COLO668 (cell line): Measurements from ENCODE around the gene CDC7.
"Not testable (repeated sequence)": the region's sequence is repeated elsewhere in the genome, so short reads cannot be mapped to it uniquely, and the experiment has no call there.

Experiments
- DNase-seq: peaks from one replicate; lab custom pipeline; 2025; ENCODE audit not compliant: unreplicated experiment; lab: John Stamatoyannopoulos, UW

Gene CDC7

GRCh38 chr1:91510754-91511153 is 10.1 kb downstream of the CDC7 start:
- no peak for DNase-seq

GRCh38 chr1:91511386-91511785 is 10.7 kb downstream of the CDC7 start:
- no peak for DNase-seq

GRCh38 chr1:91513160-91513559 is 12.5 kb downstream of the CDC7 start:
- no peak for DNase-seq

GRCh38 chr1:91513706-91514105 is 13.1 kb downstream of the CDC7 start:
- DNase-seq, result no peak

- DNase-seq, result no peak
These were observed 15.3 kb downstream of the CDC7 start for GRCh38 chr1:91515994-91516393.

- not testable (repeated sequence) for DNase-seq
These were observed 16.0 kb downstream of the CDC7 start for GRCh38 chr1:91516605-91517004.

- not testable (repeated sequence) for DNase-seq
These were observed 18.5 kb downstream of the CDC7 start for GRCh38 chr1:91519167-91519566.

- DNase-seq, result no peak
These were observed 20.4 kb downstream of the CDC7 start for GRCh38 chr1:91520942-91521507.

GRCh38 chr1:91523482-91523881 is 22.8 kb downstream of the CDC7 start:
- DNase-seq, result no peak

- no peak for DNase-seq
These were observed 25.8 kb downstream of the CDC7 start for GRCh38 chr1:91526496-91526895.

- DNase-seq, result no peak
These were observed 26.7 kb downstream of the CDC7 start for GRCh38 chr1:91527266-91527765.

GRCh38 chr1:91527781-91528180 is 27.1 kb downstream of the CDC7 start:
- DNase-seq, result no peak

- DNase-seq, result no peak
These were observed 29.2 kb downstream of the CDC7 start for GRCh38 chr1:91529856-91530255.

GRCh38 chr1:91533361-91534024 is 32.8 kb downstream of the CDC7 start:
- no peak for DNase-seq

GRCh38 chr1:91535441-91535840 is 34.8 kb downstream of the CDC7 start:
- no peak for DNase-seq

GRCh38 chr1:91537281-91537986 is 36.8 kb downstream of the CDC7 start:
- no peak for DNase-seq

- no peak for DNase-seq
These were observed 37.3 kb downstream of the CDC7 start for GRCh38 chr1:91537987-91538304.

GRCh38 chr1:91540910-91541309 is 40.3 kb downstream of the CDC7 start:
- DNase-seq, result no peak

- DNase-seq, result no peak
These were observed 41.4 kb downstream of the CDC7 start for GRCh38 chr1:91541918-91542533.

- no peak for DNase-seq
These were observed 45.1 kb downstream of the CDC7 start for GRCh38 chr1:91545506-91546300.

GRCh38 chr1:91546301-91546581 is 45.6 kb downstream of the CDC7 start:
- no peak for DNase-seq
